Measurements from ENCODE around the gene CCDC69.
A peak's percentile ranks its signal among the peaks of the same experiment; 100 is the strongest.
"Not testable (repeated sequence)": the region's sequence is repeated elsewhere in the genome, so short reads cannot be mapped to it uniquely, and the experiment has no call there.

CCDC69 gene

GRCh38 chr5:151254990-151255389 lies 31.1 kb upstream of the CCDC69 start:
- H3K36me3 ChIP-seq (replicated peaks in 1 of 2; ENCODE audit: control insufficient read depth in 2 of 2, insufficient read depth in 2 of 2, low read length in 2 of 2); H2BK12ac ChIP-seq (ENCODE audit: low read length); H3K4ac ChIP-seq (ENCODE audit: low read length); H3K4me3 ChIP-seq (ENCODE audit: low read length in 2 of 2); H3K9ac ChIP-seq (ENCODE audit: low read depth, low read length, poor library complexity); H3K9me3 ChIP-seq (replicated peaks in 1 of 2; ENCODE audit: control insufficient read depth in 2 of 2, insufficient read depth in 1 of 2, low read depth in 1 of 2, low read length in 2 of 2); H3K23ac ChIP-seq (ENCODE audit: low read depth, low read length, poor library complexity); H4K91ac ChIP-seq (ENCODE audit: low read depth, low read length, poor library complexity); H3K27me3 ChIP-seq (ENCODE audit: control insufficient read depth in 3 of 3, insufficient read depth in 3 of 3, low read depth in 1 of 3, low read length in 3 of 3); H3K27ac ChIP-seq (replicated peaks; ENCODE audit: low read length); H2AK5ac ChIP-seq (ENCODE audit: low read depth, low read length); H2BK120ac ChIP-seq (ENCODE audit: low read depth, low read length); H3K14ac ChIP-seq (ENCODE audit: low read length); H3K4me2 ChIP-seq (ENCODE audit: insufficient read depth, low read length, poor library complexity, severe bottlenecking); H3K4me1 ChIP-seq (ENCODE audit: control insufficient read depth in 2 of 2, insufficient read depth in 1 of 2, low read depth in 1 of 2, low read length in 2 of 2); H2AFZ ChIP-seq (ENCODE audit: low read length); H3K18ac ChIP-seq (ENCODE audit: low read length); DNase-seq (ENCODE audit: low spot score); H2BK5ac ChIP-seq (ENCODE audit: low read length); H2BK15ac ChIP-seq (ENCODE audit: low read length); H3K79me1 ChIP-seq (ENCODE audit: low read depth, low read length): not testable (repeated sequence)
- WGBS, 2 donors (ENCODE audit: extremely low coverage in 2 of 2, insufficient read length in 2 of 2, insufficient replicate concordance in 1 of 2): no CpG with 5 or more reads among the region's 5 CpGs
- H4K8ac ChIP-seq (ENCODE audit: low read depth, low read length): peak overlapping the region; percentile 9

- H2AFZ ChIP-seq (ENCODE audit: low read length): no peak overlapping the region
- no CpG with 5 or more reads among the region's 1 CpG for WGBS, 2 donors (ENCODE audit: extremely low coverage in 2 of 2, insufficient read length in 2 of 2, insufficient replicate concordance in 1 of 2)
Observed at GRCh38 chr5:151254556-151254955, 30.7 kb upstream of the CCDC69 start.

GRCh38 chr5:151253605-151253950 lies 29.7 kb upstream of the CCDC69 start:
- DNase-seq (ENCODE audit: low spot score): no peak
- Histone ChIP-seq H3K4me3 (ENCODE audit: low read length in 2 of 2) (peak overlapping the region; percentile 77 to 80), H3K27me3 (ENCODE audit: control insufficient read depth in 3 of 3, insufficient read depth in 3 of 3, low read depth in 1 of 3, low read length in 3 of 3) (peaks cover 0 to 7% (median 0%) of the 10 kb centered on the region in 3 experiments), H3K36me3 (replicated peaks in 1 of 2; ENCODE audit: control insufficient read depth in 2 of 2, insufficient read depth in 2 of 2, low read length in 2 of 2) (no peaks in the 10 kb centered on the region), H3K4ac (ENCODE audit: low read length) (no peak overlapping the region), H3K27ac (replicated peaks; ENCODE audit: low read length) (no peak overlapping the region), H2AFZ (ENCODE audit: low read length) (peak overlapping the region; percentile 97), H3K14ac (ENCODE audit: low read length) (no peak overlapping the region), H3K9me3 (replicated peaks in 1 of 2; ENCODE audit: control insufficient read depth in 2 of 2, insufficient read depth in 1 of 2, low read depth in 1 of 2, low read length in 2 of 2) (no peaks in the 10 kb centered on the region), H3K79me1 (ENCODE audit: low read depth, low read length) (peaks cover 2% of the 10 kb centered on the region), H2BK120ac (ENCODE audit: low read depth, low read length) (no peak overlapping the region), H2BK5ac (ENCODE audit: low read length) (no peak overlapping the region), H3K4me1 (ENCODE audit: control insufficient read depth in 2 of 2, insufficient read depth in 1 of 2, low read depth in 1 of 2, low read length in 2 of 2) (peaks cover 0 to 4% of the 10 kb centered on the region in 2 donors), H3K9ac (ENCODE audit: low read depth, low read length, poor library complexity) (no peak overlapping the region), H2BK12ac (ENCODE audit: low read length) (no peak overlapping the region), H2AK5ac (ENCODE audit: low read depth, low read length) (no peak overlapping the region), H4K8ac (ENCODE audit: low read depth, low read length) (no peak overlapping the region), H3K23ac (ENCODE audit: low read depth, low read length, poor library complexity) (no peak overlapping the region), H2BK15ac (ENCODE audit: low read length) (no peak overlapping the region), H3K18ac (ENCODE audit: low read length) (no peak overlapping the region), H4K91ac (ENCODE audit: low read depth, low read length, poor library complexity) (no peak overlapping the region), H3K4me2 (ENCODE audit: insufficient read depth, low read length, poor library complexity, severe bottlenecking) (peak overlapping the region; percentile 53)
- WGBS, 2 donors (ENCODE audit: extremely low coverage in 2 of 2, insufficient read length in 2 of 2, insufficient replicate concordance in 1 of 2): no CpG with 5 or more reads among the region's 5 CpGs

More at GRCh38 chr5:151254556-151254955, 30.7 kb upstream of the CCDC69 start:
- no peak overlapping the region for H2AK5ac ChIP-seq (ENCODE audit: low read depth, low read length)
- H3K4me1 ChIP-seq (ENCODE audit: control insufficient read depth in 2 of 2, insufficient read depth in 1 of 2, low read depth in 1 of 2, low read length in 2 of 2): peaks cover 0 to 4% of the 10 kb centered on the region in 2 donors
- no peak overlapping the region for H3K9ac ChIP-seq (ENCODE audit: low read depth, low read length, poor library complexity)
- H3K23ac ChIP-seq (ENCODE audit: low read depth, low read length, poor library complexity): no peak overlapping the region
- no peak overlapping the region for H3K18ac ChIP-seq (ENCODE audit: low read length)
- H3K79me1 ChIP-seq (ENCODE audit: low read depth, low read length): peaks cover 2% of the 10 kb centered on the region
- H3K36me3 ChIP-seq (replicated peaks in 1 of 2; ENCODE audit: control insufficient read depth in 2 of 2, insufficient read depth in 2 of 2, low read length in 2 of 2): no peaks in the 10 kb centered on the region
- no peak overlapping the region for H2BK15ac ChIP-seq (ENCODE audit: low read length)
- H3K27ac ChIP-seq (replicated peaks; ENCODE audit: low read length): no peak overlapping the region
- H2BK12ac ChIP-seq (ENCODE audit: low read length): no peak overlapping the region
- H3K4me3 ChIP-seq (ENCODE audit: low read length in 2 of 2): no peak overlapping the region
- peaks cover 0 to 7% (median 0%) of the 10 kb centered on the region in 3 experiments for H3K27me3 ChIP-seq (ENCODE audit: control insufficient read depth in 3 of 3, insufficient read depth in 3 of 3, low read depth in 1 of 3, low read length in 3 of 3)
- no peak overlapping the region for H4K8ac ChIP-seq (ENCODE audit: low read depth, low read length)
- H2BK120ac ChIP-seq (ENCODE audit: low read depth, low read length): no peak overlapping the region
- H3K4me2 ChIP-seq (ENCODE audit: insufficient read depth, low read length, poor library complexity, severe bottlenecking): no peak overlapping the region
- H3K4ac ChIP-seq (ENCODE audit: low read length): no peak overlapping the region
- H3K14ac ChIP-seq (ENCODE audit: low read length): no peak overlapping the region
- no peak overlapping the region for H2BK5ac ChIP-seq (ENCODE audit: low read length)
- H4K91ac ChIP-seq (ENCODE audit: low read depth, low read length, poor library complexity): no peak overlapping the region
- DNase-seq (ENCODE audit: low spot score): no peak
- no peaks in the 10 kb centered on the region for H3K9me3 ChIP-seq (replicated peaks in 1 of 2; ENCODE audit: control insufficient read depth in 2 of 2, insufficient read depth in 1 of 2, low read depth in 1 of 2, low read length in 2 of 2)

GRCh38 chr5:151252762-151253604 lies 29.1 kb upstream of the CCDC69 start, which contains the start of gene GM2A:
GM2A (plus strand) TSS chr5:151253185; CDS start chr5:151253217, 32 bp downstream.
- no peaks in the 10 kb centered on the region for H3K9me3 ChIP-seq (replicated peaks in 1 of 2; ENCODE audit: control insufficient read depth in 2 of 2, insufficient read depth in 1 of 2, low read depth in 1 of 2, low read length in 2 of 2)
- H3K18ac ChIP-seq (ENCODE audit: low read length): peak within 1 kb of the TSS; percentile 73
- peak within 1 kb of the TSS; percentile 97 for H2AFZ ChIP-seq (ENCODE audit: low read length)
- H4K91ac ChIP-seq (ENCODE audit: low read depth, low read length, poor library complexity): no peak within 1 kb of the TSS
- peaks cover 0 to 11% (median 0%) of the 10 kb centered on the region in 3 experiments for H3K27me3 ChIP-seq (ENCODE audit: control insufficient read depth in 3 of 3, insufficient read depth in 3 of 3, low read depth in 1 of 3, low read length in 3 of 3)
- no peak within 1 kb of the TSS for H4K8ac ChIP-seq (ENCODE audit: low read depth, low read length)
- H3K4me3 ChIP-seq (ENCODE audit: low read length in 2 of 2): peak within 1 kb of the TSS; percentile 77 to 80
- no peak within 1 kb of the TSS for H2BK120ac ChIP-seq (ENCODE audit: low read depth, low read length)
- H2AK5ac ChIP-seq (ENCODE audit: low read depth, low read length): no peak within 1 kb of the TSS
- H3K9ac ChIP-seq (ENCODE audit: low read depth, low read length, poor library complexity): peak within 1 kb of the TSS; percentile 24
- no peak within 1 kb of the TSS for H3K14ac ChIP-seq (ENCODE audit: low read length)
- peaks cover 0 to 4% of the 10 kb centered on the region in 2 donors for H3K4me1 ChIP-seq (ENCODE audit: control insufficient read depth in 2 of 2, insufficient read depth in 1 of 2, low read depth in 1 of 2, low read length in 2 of 2)
- H3K4me2 ChIP-seq (ENCODE audit: insufficient read depth, low read length, poor library complexity, severe bottlenecking): peak within 1 kb of the TSS; percentile 53
- DNase-seq (ENCODE audit: low spot score): peak; percentile 98
- H3K4ac ChIP-seq (ENCODE audit: low read length): no peak within 1 kb of the TSS
- H2BK15ac ChIP-seq (ENCODE audit: low read length): no peak within 1 kb of the TSS
- WGBS, 2 donors (ENCODE audit: extremely low coverage in 2 of 2, insufficient read length in 2 of 2, insufficient replicate concordance in 1 of 2): no CpG with 5 or more reads among the region's 52 CpGs
- H2BK5ac ChIP-seq (ENCODE audit: low read length): no peak within 1 kb of the TSS
- no peak within 1 kb of the TSS for H2BK12ac ChIP-seq (ENCODE audit: low read length)
- H3K23ac ChIP-seq (ENCODE audit: low read depth, low read length, poor library complexity): peak within 1 kb of the TSS; percentile 49
- no peaks in the 10 kb centered on the region for H3K36me3 ChIP-seq (replicated peaks in 1 of 2; ENCODE audit: control insufficient read depth in 2 of 2, insufficient read depth in 2 of 2, low read length in 2 of 2)
- H3K27ac ChIP-seq (replicated peaks; ENCODE audit: low read length): no peak within 1 kb of the TSS
- peaks cover 2% of the 10 kb centered on the region for H3K79me1 ChIP-seq (ENCODE audit: low read depth, low read length)

All from neuronal stem cell (in vitro differentiated cells).